Measurements from ENCODE around the gene LST1. TPM values are rescaled to one million over a fixed set of nuclear protein-coding genes. Genes with fewer than 3 reads are reported as not detected.

LST1 gene
- total RNA-seq, 1 experiment from 2014 or later = not detected

DNA sequence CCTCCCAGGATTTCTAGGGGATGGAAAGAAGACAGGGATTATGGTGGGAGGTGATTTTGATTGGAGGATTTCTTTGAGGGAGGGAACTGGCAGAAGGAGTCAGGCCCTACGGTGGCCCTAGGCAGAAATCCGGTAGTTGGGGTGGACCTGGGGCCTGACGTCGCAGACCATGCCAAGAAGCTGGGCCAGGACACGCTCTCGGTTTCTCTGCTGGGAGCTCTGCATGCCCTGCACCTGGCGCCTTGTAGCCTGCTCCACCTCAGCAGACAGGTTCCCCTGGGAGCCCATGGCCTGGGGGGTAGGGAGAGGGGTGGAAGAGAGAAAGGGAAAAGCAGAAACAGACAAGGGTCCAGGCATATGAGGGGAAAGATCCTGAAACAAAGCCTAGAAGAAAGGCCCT, 40.8 kb upstream of the LST1 start:
- intact Hi-C loops (cut with micrococcal nuclease; ENCODE audit: unreplicated experiment) = no loop called here
- DNase-seq (ENCODE audit: low read depth, low spot score) (no peak), ATAC-seq (no peak)
- H3K4me1 ChIP-seq (ENCODE audit: control insufficient read depth, insufficient read depth, low read length) = peaks cover 12% of the 10 kb centered on the region
- in situ Hi-C loops (cut with HindIII; ENCODE audit: low pct_unique_long_range_greater_than_20kb, low sequenced_read_pairs) = no loop called here
- TF ChIP-seq, protein P1, sequence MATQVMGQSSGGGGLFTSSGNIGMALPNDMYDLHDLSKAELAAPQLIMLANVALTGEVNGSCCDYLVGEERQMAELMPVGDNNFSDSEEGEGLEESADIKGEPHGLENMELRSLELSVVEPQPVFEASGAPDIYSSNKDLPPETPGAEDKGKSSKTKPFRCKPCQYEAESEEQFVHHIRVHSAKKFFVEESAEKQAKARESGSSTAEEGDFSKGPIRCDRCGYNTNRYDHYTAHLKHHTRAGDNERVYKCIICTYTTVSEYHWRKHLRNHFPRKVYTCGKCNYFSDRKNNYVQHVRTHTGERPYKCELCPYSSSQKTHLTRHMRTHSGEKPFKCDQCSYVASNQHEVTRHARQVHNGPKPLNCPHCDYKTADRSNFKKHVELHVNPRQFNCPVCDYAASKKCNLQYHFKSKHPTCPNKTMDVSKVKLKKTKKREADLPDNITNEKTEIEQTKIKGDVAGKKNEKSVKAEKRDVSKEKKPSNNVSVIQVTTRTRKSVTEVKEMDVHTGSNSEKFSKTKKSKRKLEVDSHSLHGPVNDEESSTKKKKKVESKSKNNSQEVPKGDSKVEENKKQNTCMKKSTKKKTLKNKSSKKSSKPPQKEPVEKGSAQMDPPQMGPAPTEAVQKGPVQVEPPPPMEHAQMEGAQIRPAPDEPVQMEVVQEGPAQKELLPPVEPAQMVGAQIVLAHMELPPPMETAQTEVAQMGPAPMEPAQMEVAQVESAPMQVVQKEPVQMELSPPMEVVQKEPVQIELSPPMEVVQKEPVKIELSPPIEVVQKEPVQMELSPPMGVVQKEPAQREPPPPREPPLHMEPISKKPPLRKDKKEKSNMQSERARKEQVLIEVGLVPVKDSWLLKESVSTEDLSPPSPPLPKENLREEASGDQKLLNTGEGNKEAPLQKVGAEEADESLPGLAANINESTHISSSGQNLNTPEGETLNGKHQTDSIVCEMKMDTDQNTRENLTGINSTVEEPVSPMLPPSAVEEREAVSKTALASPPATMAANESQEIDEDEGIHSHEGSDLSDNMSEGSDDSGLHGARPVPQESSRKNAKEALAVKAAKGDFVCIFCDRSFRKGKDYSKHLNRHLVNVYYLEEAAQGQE (IDR thresholded peaks at IDR 0.05; ENCODE audit: insufficient read depth in 1 of 2, low read depth in 2 of 2, low read length in 1 of 2) = no peak
- TF ChIP-seq, protein P2, sequence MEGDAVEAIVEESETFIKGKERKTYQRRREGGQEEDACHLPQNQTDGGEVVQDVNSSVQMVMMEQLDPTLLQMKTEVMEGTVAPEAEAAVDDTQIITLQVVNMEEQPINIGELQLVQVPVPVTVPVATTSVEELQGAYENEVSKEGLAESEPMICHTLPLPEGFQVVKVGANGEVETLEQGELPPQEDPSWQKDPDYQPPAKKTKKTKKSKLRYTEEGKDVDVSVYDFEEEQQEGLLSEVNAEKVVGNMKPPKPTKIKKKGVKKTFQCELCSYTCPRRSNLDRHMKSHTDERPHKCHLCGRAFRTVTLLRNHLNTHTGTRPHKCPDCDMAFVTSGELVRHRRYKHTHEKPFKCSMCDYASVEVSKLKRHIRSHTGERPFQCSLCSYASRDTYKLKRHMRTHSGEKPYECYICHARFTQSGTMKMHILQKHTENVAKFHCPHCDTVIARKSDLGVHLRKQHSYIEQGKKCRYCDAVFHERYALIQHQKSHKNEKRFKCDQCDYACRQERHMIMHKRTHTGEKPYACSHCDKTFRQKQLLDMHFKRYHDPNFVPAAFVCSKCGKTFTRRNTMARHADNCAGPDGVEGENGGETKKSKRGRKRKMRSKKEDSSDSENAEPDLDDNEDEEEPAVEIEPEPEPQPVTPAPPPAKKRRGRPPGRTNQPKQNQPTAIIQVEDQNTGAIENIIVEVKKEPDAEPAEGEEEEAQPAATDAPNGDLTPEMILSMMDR (IDR thresholded peaks at IDR 0.05) = no peak
- TF ChIP-seq SIN3A (IDR thresholded peaks at IDR 0.05; ENCODE audit: borderline replicate concordance, insufficient read depth, low read depth, low read length) = no peak
- TF ChIP-seq TCF7L2 (IDR thresholded peaks at IDR 0.05; ENCODE audit: low read depth, low read length) = no peak
- no peak for TF ChIP-seq POLR2AphosphoS5 (IDR thresholded peaks at IDR 0.05; ENCODE audit: low read depth, low read length)
- POLR2A ChIA-PET = no interaction called here
- CTCF ChIA-PET = interaction anchor here (4.2 kb wide), 1 partner anchor 52 kb away, joined by 37 read pairs; no protein-coding TSS in a partner anchor
- H3K27ac ChIP-seq (ENCODE audit: low read length) = no peak overlapping the region
- no peaks in the 10 kb centered on the region for H3K9me3 ChIP-seq (ENCODE audit: control insufficient read depth, insufficient read depth, low read depth, low read length)
- H3K36me3 ChIP-seq (ENCODE audit: control insufficient read depth, insufficient read depth, low read length) = peaks cover 6% of the 10 kb centered on the region; the same call in 1 of the 2 replicates
- BruUV-seq (replicated peaks) = no TSS peak
- no peak overlapping the region for H3K4me3 ChIP-seq (ENCODE audit: low read depth in 2 of 2, low read length in 2 of 2)
- no peaks in the 10 kb centered on the region for H3K27me3 ChIP-seq (ENCODE audit: control insufficient read depth, insufficient read depth, low read length)

DNA sequence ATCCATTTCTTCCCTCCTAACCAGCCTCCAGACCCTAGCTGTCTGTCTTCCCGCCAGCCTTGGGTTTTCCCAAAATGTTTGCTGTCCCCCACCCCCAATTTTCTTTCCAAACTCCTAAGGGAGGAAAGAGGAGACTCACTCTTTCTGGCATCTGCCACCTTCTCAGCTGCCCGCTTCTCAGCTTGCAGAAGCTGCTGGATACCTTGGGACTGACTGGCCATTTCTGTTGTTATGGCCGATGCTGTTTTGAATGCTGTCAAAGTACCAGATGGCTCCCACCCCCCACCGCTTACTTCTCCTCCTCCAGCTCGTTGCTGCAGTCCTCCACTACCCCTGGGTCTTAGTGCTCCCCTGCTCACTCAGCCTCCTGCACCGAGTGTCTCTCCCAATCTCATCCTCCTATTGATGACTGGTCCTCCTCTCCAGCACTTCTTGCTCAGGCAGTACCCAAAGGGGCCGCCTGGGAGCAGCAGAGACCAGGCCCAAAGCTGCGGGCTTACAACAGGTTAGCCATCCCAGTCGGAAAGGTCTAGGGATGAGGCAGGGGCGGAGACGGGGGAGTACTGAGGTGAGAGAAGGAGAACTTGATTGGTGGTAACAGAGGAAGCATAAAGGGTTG, 39.6 kb upstream of the LST1 start, which contains the start of gene ATP6V1G2:
ATP6V1G2 (minus strand) TSS at position 270 of the 619 bp plus-strand sequence; CDS start at position 221, 49 bp downstream.
- in situ Hi-C loops (cut with HindIII; ENCODE audit: low pct_unique_long_range_greater_than_20kb, low sequenced_read_pairs) = no loop called here
- CTCF ChIA-PET = interaction anchor here (0.5 to 4.2 kb wide), 5 partner anchors 34 to 234 kb away, joined by 3 to 37 read pairs (median 3); no protein-coding TSS in a partner anchor
- Histone ChIP-seq H3K27me3 (ENCODE audit: control insufficient read depth, insufficient read depth, low read length) (no peaks in the 10 kb centered on the region), H3K4me3 (ENCODE audit: low read depth in 2 of 2, low read length in 2 of 2) (peak within 1 kb of the TSS; percentile 60 to 80), H3K27ac (ENCODE audit: low read length) (peak within 1 kb of the TSS; percentile 96), H3K9me3 (ENCODE audit: control insufficient read depth, insufficient read depth, low read depth, low read length) (no peaks in the 10 kb centered on the region), H3K4me1 (ENCODE audit: control insufficient read depth, insufficient read depth, low read length) (peaks cover 12% of the 10 kb centered on the region), H3K36me3 (ENCODE audit: control insufficient read depth, insufficient read depth, low read length) (peaks cover 2% of the 10 kb centered on the region; the same call in 1 of the 2 replicates)
- POLR2A ChIA-PET = interaction anchor here (0.5 to 0.6 kb wide), 3 partner anchors 163 to 228 kb away, joined by 3 to 7 read pairs (median 3); no protein-coding TSS in a partner anchor
- TF ChIP-seq, protein P1 (IDR thresholded peaks at IDR 0.05; ENCODE audit: insufficient read depth in 1 of 2, low read depth in 2 of 2, low read length in 1 of 2) = no peak
- TF ChIP-seq, protein P2 (IDR thresholded peaks at IDR 0.05) = peak; percentile 98
- TF ChIP-seq TCF7L2 (IDR thresholded peaks at IDR 0.05; ENCODE audit: low read depth, low read length) (no peak), POLR2AphosphoS5 (IDR thresholded peaks at IDR 0.05; ENCODE audit: low read depth, low read length) (no peak), SIN3A (IDR thresholded peaks at IDR 0.05; ENCODE audit: borderline replicate concordance, insufficient read depth, low read depth, low read length) (peak; percentile 68; the same call in 1 of the 2 replicates)
- DNase-seq (ENCODE audit: low read depth, low spot score) = peak; percentile 85
- peak; percentile 75 for ATAC-seq
- BruUV-seq (replicated peaks) = no TSS peak
- intact Hi-C loops (cut with micrococcal nuclease; ENCODE audit: unreplicated experiment) = loop anchor here (1.0 kb wide), 1 partner anchor 52 kb away; no protein-coding TSS in a partner anchor
